Keratinocyte (primary cell): Measurements from ENCODE around the gene FBXL17.

Source experiments
- EZH2 ChIP-seq: IDR thresholded peaks from one replicate; pipeline ENCODE4 v1.6.1; 2012; ENCODE audit warnings: inconsistent platforms, mild to moderate bottlenecking, low read length, moderate library complexity
- TF ChIP-seq, protein P1 (sequence below), 3 experiments: IDR thresholded peaks in 1 of 3; conservative IDR thresholded peaks in 1 of 3; optimal IDR thresholded peaks in 1 of 3; 2 replicates in 2 of 3; 3 replicates in 1 of 3; pipeline versions ENCODE3 to v1.5.1; 2011; ENCODE audit warnings: low read length in 3 of 3, mild to moderate bottlenecking in 3 of 3, moderate library complexity in 2 of 3, control low read depth in 1 of 3, inconsistent platforms in 1 of 3; ENCODE audit not compliant: insufficient read depth in 2 of 3; ENCODE audit errors: extremely low read depth in 1 of 3

DNA sequence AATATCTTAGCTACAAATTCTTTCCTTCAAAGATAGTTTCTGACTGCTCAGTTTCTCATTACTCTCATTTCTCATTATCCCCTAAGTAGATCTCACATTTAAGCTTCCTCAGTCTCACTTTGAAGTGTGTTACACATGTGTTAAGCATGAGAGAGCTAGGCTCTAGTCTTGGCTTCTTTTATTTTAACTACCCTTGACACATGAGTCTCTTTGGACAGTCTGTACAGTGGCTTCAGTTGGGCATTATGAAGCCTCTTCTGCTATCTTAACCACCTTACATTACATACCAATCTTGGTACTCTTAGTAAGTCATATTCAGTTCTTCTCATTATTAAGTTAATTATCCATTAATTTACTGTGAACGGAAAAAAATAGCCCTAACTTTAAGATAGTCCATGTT is 232.5 kb downstream of the FBXL17 start:
- TF ChIP-seq, protein P1, sequence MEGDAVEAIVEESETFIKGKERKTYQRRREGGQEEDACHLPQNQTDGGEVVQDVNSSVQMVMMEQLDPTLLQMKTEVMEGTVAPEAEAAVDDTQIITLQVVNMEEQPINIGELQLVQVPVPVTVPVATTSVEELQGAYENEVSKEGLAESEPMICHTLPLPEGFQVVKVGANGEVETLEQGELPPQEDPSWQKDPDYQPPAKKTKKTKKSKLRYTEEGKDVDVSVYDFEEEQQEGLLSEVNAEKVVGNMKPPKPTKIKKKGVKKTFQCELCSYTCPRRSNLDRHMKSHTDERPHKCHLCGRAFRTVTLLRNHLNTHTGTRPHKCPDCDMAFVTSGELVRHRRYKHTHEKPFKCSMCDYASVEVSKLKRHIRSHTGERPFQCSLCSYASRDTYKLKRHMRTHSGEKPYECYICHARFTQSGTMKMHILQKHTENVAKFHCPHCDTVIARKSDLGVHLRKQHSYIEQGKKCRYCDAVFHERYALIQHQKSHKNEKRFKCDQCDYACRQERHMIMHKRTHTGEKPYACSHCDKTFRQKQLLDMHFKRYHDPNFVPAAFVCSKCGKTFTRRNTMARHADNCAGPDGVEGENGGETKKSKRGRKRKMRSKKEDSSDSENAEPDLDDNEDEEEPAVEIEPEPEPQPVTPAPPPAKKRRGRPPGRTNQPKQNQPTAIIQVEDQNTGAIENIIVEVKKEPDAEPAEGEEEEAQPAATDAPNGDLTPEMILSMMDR (optimal IDR thresholded peaks at IDR 0.05 in 1 of 3, IDR thresholded peaks at IDR 0.05 in 1 of 3, conservative IDR thresholded peaks at IDR 0.05 in 1 of 3; ENCODE audit: extremely low read depth in 1 of 3, insufficient read depth in 2 of 3, low read length in 3 of 3), result no peak
- TF ChIP-seq EZH2, result no peak
